IMR-90 (cell line): ENCODE results near the gene XRCC4. TPM values are rescaled to one million over a fixed set of nuclear protein-coding genes. Genes with fewer than 3 reads are reported as not detected.

Source experiments
- ATAC-seq: fragments of 200-7000 bp; cut with Tn5 transposase; 2 replicates; pipeline ENCODE4 v1.9.1; 2020; ENCODE audit warnings: low read depth, mild to moderate bottlenecking, moderate library complexity
- BruUV-seq: library from RNA; stranded (reverse); fragments of 400-500 nt; replicated peaks from 2 replicates; lab custom pipeline; 2021; lab: Mats Ljungman, UMichigan
- CTCF ChIA-PET: fragments of 300-600 bp; formaldehyde crosslinking; extraction: SDS; loops from one replicate; lab custom pipeline; 2021; ENCODE audit warnings: antibody characterized with exemption; lab: Yijun Ruan, JAX
- POLR2A ChIA-PET: fragments of 300-600 bp; sonication (Branson Sonifier 250); formaldehyde crosslinking; loops from one replicate; lab custom pipeline; 2022; ENCODE audit warnings: antibody characterized with exemption; ENCODE audit not compliant: unreplicated experiment; lab: Charles Lee
- DNase-seq: peaks from one replicate; pipeline ENCODE4 v3.0.0; 2013
- H2AFZ ChIP-seq: replicated peaks from 2 replicates; pipeline ENCODE3; 2013; ENCODE audit warnings: low read length, mild to moderate bottlenecking; ENCODE audit not compliant: poor library complexity
- H2AK5ac ChIP-seq: 2 replicates; pipeline ENCODE4 v1.6.1; 2013; ENCODE audit warnings: low read depth, low read length, inconsistent platforms
- H2AK9ac ChIP-seq: replicated peaks from 2 replicates; pipeline ENCODE3; 2013; ENCODE audit warnings: mild to moderate bottlenecking, low read depth, low read length, moderate library complexity; ENCODE audit not compliant: poor library complexity
- H2BK120ac ChIP-seq: 2 replicates; pipeline ENCODE4 v1.6.1; 2013; ENCODE audit warnings: low read depth, low read length, inconsistent platforms
- H2BK15ac ChIP-seq: 3 replicates; pipeline ENCODE4 v1.6.1; 2013; ENCODE audit warnings: low read depth, low read length, inconsistent platforms
- H2BK20ac ChIP-seq: 2 replicates; pipeline ENCODE4 v1.6.1; 2013; ENCODE audit warnings: low read depth, mild to moderate bottlenecking, inconsistent platforms, low read length, moderate library complexity
- H2BK5ac ChIP-seq: 2 replicates; pipeline ENCODE4 v1.6.1; 2013; ENCODE audit warnings: mild to moderate bottlenecking, low read depth, low read length, inconsistent platforms; ENCODE audit not compliant: poor library complexity, severe bottlenecking
- H3K14ac ChIP-seq: replicated peaks from 2 replicates; pipeline ENCODE4 v1.6.1; 2013; ENCODE audit warnings: low read depth, low read length, inconsistent platforms
- H3K18ac ChIP-seq: 2 replicates; pipeline ENCODE4 v1.6.1; 2013; ENCODE audit warnings: low read depth, low read length, control low read depth
- H3K23ac ChIP-seq: 2 replicates; pipeline ENCODE4 v1.6.1; 2013; ENCODE audit warnings: low read depth, low read length, inconsistent platforms
- H3K27ac ChIP-seq: 2 replicates; pipeline ENCODE4 v1.5.1; 2013; ENCODE audit warnings: mild to moderate bottlenecking, control low read depth, low read length; ENCODE audit not compliant: insufficient read depth
- H3K27me3 ChIP-seq: 2 replicates; pipeline ENCODE4 v1.6.1; 2013; ENCODE audit warnings: low read length; ENCODE audit not compliant: control insufficient read depth, insufficient read depth
- H3K36me3 ChIP-seq: 2 replicates; pipeline ENCODE4 v1.6.1; 2013; ENCODE audit warnings: low read length, mixed read lengths; ENCODE audit not compliant: control insufficient read depth, insufficient read depth
- H3K4ac ChIP-seq: 2 replicates; pipeline ENCODE4 v1.6.1; 2013; ENCODE audit warnings: low read depth, low read length, inconsistent platforms
- H3K4me1 ChIP-seq: 2 replicates; pipeline ENCODE4 v1.6.1; 2013; ENCODE audit warnings: low read length, mixed read lengths; ENCODE audit not compliant: control insufficient read depth, insufficient read depth
- H3K4me2 ChIP-seq: 2 replicates; pipeline ENCODE4 v1.6.1; 2013; ENCODE audit warnings: low read depth, mild to moderate bottlenecking, control low read depth, low read length, moderate library complexity
- H3K4me3 ChIP-seq: 2 replicates; pipeline ENCODE4 v1.5.1; 2013; ENCODE audit warnings: low read depth, mild to moderate bottlenecking, control low read depth, low read length, moderate library complexity; ENCODE audit not compliant: insufficient read depth
- H3K56ac ChIP-seq: 2 replicates; pipeline ENCODE4 v1.6.1; 2013; ENCODE audit warnings: low read length, inconsistent platforms; ENCODE audit not compliant: insufficient read depth; ENCODE audit errors: extremely low read depth
- H3K79me1 ChIP-seq, 2 experiments: 2 replicates each; pipeline ENCODE4 v1.6.1; 2013; ENCODE audit warnings: low read length in 2 of 2, inconsistent platforms in 1 of 2, low read depth in 1 of 2
- H3K9ac ChIP-seq: 2 replicates; pipeline ENCODE4 v1.6.1; 2013; ENCODE audit warnings: low read depth, low read length, control low read depth
- H3K9me1 ChIP-seq: 2 replicates; pipeline ENCODE4 v1.6.1; 2013; ENCODE audit warnings: low read length, inconsistent platforms; ENCODE audit not compliant: insufficient read depth
- H3K9me3 ChIP-seq: 2 replicates; pipeline ENCODE4 v1.6.1; 2013; ENCODE audit warnings: low read length; ENCODE audit not compliant: control insufficient read depth, insufficient read depth
- H4K20me1 ChIP-seq: 2 replicates; pipeline ENCODE4 v1.6.1; 2013; ENCODE audit warnings: low read length, inconsistent platforms; ENCODE audit not compliant: insufficient read depth
- H4K5ac ChIP-seq: 2 replicates; pipeline ENCODE4 v1.6.1; 2013; ENCODE audit warnings: mild to moderate bottlenecking, low read depth, low read length, control low read depth
- H4K8ac ChIP-seq, 2 experiments: 2 replicates each; pipeline ENCODE4 v1.6.1; 2013; ENCODE audit warnings: low read depth in 2 of 2, low read length in 2 of 2, control low read depth in 1 of 2, inconsistent platforms in 1 of 2
- H4K91ac ChIP-seq: 2 replicates; pipeline ENCODE4 v1.6.1; 2013; ENCODE audit warnings: low read depth, low read length, inconsistent platforms; ENCODE audit not compliant: insufficient read depth
- BHLHE40 ChIP-seq: fragments of 150-350 bp; IDR thresholded peaks from 2 replicates; pipeline ENCODE4 v1.6.1; 2016; ENCODE audit warnings: mild to moderate bottlenecking, low read depth, low read length
- CEBPB ChIP-seq: IDR thresholded peaks from 2 replicates; pipeline ENCODE4 v1.6.1; 2012; ENCODE audit warnings: low read depth, low read length, improper control_type of control experiment
- CHD1 ChIP-seq: IDR thresholded peaks from 2 replicates; pipeline ENCODE4 v1.6.1; 2012; ENCODE audit warnings: low read depth, low read length, improper control_type of control experiment
- CTCF ChIP-seq: conservative IDR thresholded peaks from 2 replicates; pipeline ENCODE4 v1.5.1; 2012; ENCODE audit warnings: mild to moderate bottlenecking, low read depth, low read length, improper control_type of control experiment
- ELK1 ChIP-seq: fragments of 150-350 bp; IDR thresholded peaks from 2 replicates; pipeline ENCODE4 v1.6.1; 2016; ENCODE audit warnings: low read depth, mild to moderate bottlenecking, low read length, moderate library complexity, borderline replicate concordance
- FOS ChIP-seq: fragments of 150-350 bp; IDR thresholded peaks from 2 replicates; pipeline ENCODE4 v1.6.1; 2016; ENCODE audit warnings: low read depth, low read length
- MAFK ChIP-seq: IDR thresholded peaks from 2 replicates; pipeline ENCODE4 v1.6.1; 2012; ENCODE audit warnings: low read depth, low read length, improper control_type of control experiment
- MAZ ChIP-seq: IDR thresholded peaks from 2 replicates; pipeline ENCODE4 v1.6.1; 2012; ENCODE audit warnings: low read depth, mild to moderate bottlenecking, low read length, improper control_type of control experiment, moderate library complexity, borderline replicate concordance
- MXI1 ChIP-seq: IDR thresholded peaks from 2 replicates; pipeline ENCODE4 v1.6.1; 2012; ENCODE audit warnings: low read depth, mild to moderate bottlenecking, low read length, moderate library complexity, borderline replicate concordance
- NFE2L2 ChIP-seq: fragments of 150-350 bp; IDR thresholded peaks from 2 replicates; pipeline ENCODE4 v1.6.1; 2016; ENCODE audit warnings: low read depth, mild to moderate bottlenecking, low read length
- POLR2A ChIP-seq: IDR thresholded peaks from 2 replicates; pipeline ENCODE4 v1.6.1; 2012; ENCODE audit warnings: mild to moderate bottlenecking, low read depth, low read length
- RAD21 ChIP-seq: IDR thresholded peaks from 2 replicates; pipeline ENCODE4 v1.6.1; 2012; ENCODE audit warnings: low read length, improper control_type of control experiment
- RCOR1 ChIP-seq: IDR thresholded peaks from 2 replicates; pipeline ENCODE4 v1.6.1; 2012; ENCODE audit warnings: mild to moderate bottlenecking, low read length, improper control_type of control experiment; ENCODE audit not compliant: insufficient replicate concordance
- RFX5 ChIP-seq: IDR thresholded peaks from 2 replicates; pipeline ENCODE4 v1.8.0; 2012; ENCODE audit warnings: low read depth, mild to moderate bottlenecking, low read length, moderate library complexity
- SMC3 ChIP-seq: fragments of 150-350 bp; IDR thresholded peaks from 2 replicates; pipeline ENCODE4 v1.6.1; 2016; ENCODE audit warnings: low read depth, mild to moderate bottlenecking, antibody characterized with exemption, low read length, moderate library complexity
- USF2 ChIP-seq: fragments of 150-350 bp; IDR thresholded peaks from 2 replicates; pipeline ENCODE4 v1.6.1; 2017; ENCODE audit warnings: mild to moderate bottlenecking, antibody characterized with exemption, low read length, low read depth
- WGBS, 2 experiments: methylation state at CpG; one replicate each; pipeline versions ENCODE4 v1.1.5 to v1.1.7; 2013; ENCODE audit warnings: missing lambda C conversion rate in 2 of 2; ENCODE audit not compliant: insufficient read length in 1 of 2; ENCODE audit errors: extremely low coverage in 2 of 2; 5-methylcytosine and 5-hydroxymethylcytosine counted together
- dilution Hi-C: fragments of 300-500 bp; cut with HindIII; formaldehyde crosslinking; loops from one replicate; pipeline ENCODE4 v1.14.3; 2018; ENCODE audit warnings: low sequenced_read_pairs; ENCODE audit not compliant: unreplicated experiment
- in situ Hi-C: fragments of 300-500 bp; cut with MboI; formaldehyde crosslinking; loops from 3 replicates; pipeline ENCODE4 v1.14.3; 2019; ENCODE audit warnings: low sequenced_read_pairs, inconsistent platforms, mixed read lengths
- intact Hi-C: fragments of 100-400 bp; cut with micrococcal nuclease; formaldehyde crosslinking; loops from 2 replicates; pipeline ENCODE4 v1.10.0; 2022
- polyA plus RNA-seq, 3 experiments: library from polyadenylated mRNA; depleted of rRNA; stranded (reverse); fragments of >200 nt; gene quantifications; 2 replicates each; pipeline ENCODE4 v1.2.3, GENCODE V29; 2012; ENCODE audit warnings: low replicate concordance in 1 of 3
- total RNA-seq: library from RNA; depleted of rRNA; stranded (reverse); fragments of >200 nt; gene quantifications from 2 replicates; pipeline ENCODE4 v1.2.3, GENCODE V29; 2012

The XRCC4 gene
- total and polyA plus RNA-seq, 2 of the 4 experiments (the other 2 are of a cell fraction), result 3.5 to 4.7 TPM

GRCh38 chr5:83172011-83172410 lies 94.7 kb downstream of the XRCC4 start:
- no peaks in the 10 kb centered on the region for H3K27me3 ChIP-seq
- no peak overlapping the region for H3K27ac ChIP-seq
- no peak overlapping the region for H3K4me2 ChIP-seq
- dilution Hi-C loops, result no loop called here
- no peaks in the 10 kb centered on the region for H3K79me1 ChIP-seq
- no peaks in the 10 kb centered on the region for H3K36me3 ChIP-seq
- no TSS peak for BruUV-seq
- no peaks in the 10 kb centered on the region for H4K20me1 ChIP-seq
- no peak overlapping the region for H2BK20ac ChIP-seq
- H2BK5ac ChIP-seq, result no peak overlapping the region
- TF ChIP-seq RFX5 (no peak), ELK1 (no peak), SMC3 (no peak), FOS (no peak), CHD1 (no peak), POLR2A (no peak), MAFK (no peak), RAD21 (no peak), MXI1 (no peak), MAZ (no peak), NFE2L2 (no peak), USF2 (no peak), CTCF (no peak), BHLHE40 (no peak), CEBPB (no peak), RCOR1 (no peak)
- H2AFZ ChIP-seq, result no peak overlapping the region
- no peak overlapping the region for H3K23ac ChIP-seq
- no peak overlapping the region for H3K4ac ChIP-seq
- no CpG with 5 or more reads among the region's 1 CpG for WGBS, 2 experiments
- no peak overlapping the region for H3K18ac ChIP-seq
- no peak overlapping the region for H2AK9ac ChIP-seq
- H3K9me3 ChIP-seq, result no peaks in the 10 kb centered on the region
- no peak for ATAC-seq
- H3K9me1 ChIP-seq, result no peaks in the 10 kb centered on the region
- no peak overlapping the region for H4K91ac ChIP-seq
- POLR2A ChIA-PET, result no interaction called here
- DNase-seq, result no peak
- no peak overlapping the region for H4K8ac ChIP-seq
- H2AK5ac ChIP-seq, result no peak overlapping the region
- intact Hi-C loops, result no loop called here
- no peaks in the 10 kb centered on the region for H3K4me1 ChIP-seq
- H3K4me3 ChIP-seq, result no peak overlapping the region
- H2BK120ac ChIP-seq, result no peak overlapping the region
- no peak overlapping the region for H4K5ac ChIP-seq
- H3K56ac ChIP-seq, result no peak overlapping the region
- in situ Hi-C loops, result no loop called here
- H3K14ac ChIP-seq, result no peak overlapping the region
- CTCF ChIA-PET, result no interaction called here
- H2BK15ac ChIP-seq, result no peak overlapping the region
- H3K9ac ChIP-seq, result no peak overlapping the region
